Raji (cell line): ENCODE results near the gene MEAK7.

Experiments used
- POLR2A ChIP-seq: IDR thresholded peaks from 2 replicates; pipeline ENCODE4 v1.6.1; 2011; ENCODE audit warnings: low read depth, low read length, control low read depth; ENCODE audit not compliant: insufficient read depth

Gene MEAK7

DNA sequence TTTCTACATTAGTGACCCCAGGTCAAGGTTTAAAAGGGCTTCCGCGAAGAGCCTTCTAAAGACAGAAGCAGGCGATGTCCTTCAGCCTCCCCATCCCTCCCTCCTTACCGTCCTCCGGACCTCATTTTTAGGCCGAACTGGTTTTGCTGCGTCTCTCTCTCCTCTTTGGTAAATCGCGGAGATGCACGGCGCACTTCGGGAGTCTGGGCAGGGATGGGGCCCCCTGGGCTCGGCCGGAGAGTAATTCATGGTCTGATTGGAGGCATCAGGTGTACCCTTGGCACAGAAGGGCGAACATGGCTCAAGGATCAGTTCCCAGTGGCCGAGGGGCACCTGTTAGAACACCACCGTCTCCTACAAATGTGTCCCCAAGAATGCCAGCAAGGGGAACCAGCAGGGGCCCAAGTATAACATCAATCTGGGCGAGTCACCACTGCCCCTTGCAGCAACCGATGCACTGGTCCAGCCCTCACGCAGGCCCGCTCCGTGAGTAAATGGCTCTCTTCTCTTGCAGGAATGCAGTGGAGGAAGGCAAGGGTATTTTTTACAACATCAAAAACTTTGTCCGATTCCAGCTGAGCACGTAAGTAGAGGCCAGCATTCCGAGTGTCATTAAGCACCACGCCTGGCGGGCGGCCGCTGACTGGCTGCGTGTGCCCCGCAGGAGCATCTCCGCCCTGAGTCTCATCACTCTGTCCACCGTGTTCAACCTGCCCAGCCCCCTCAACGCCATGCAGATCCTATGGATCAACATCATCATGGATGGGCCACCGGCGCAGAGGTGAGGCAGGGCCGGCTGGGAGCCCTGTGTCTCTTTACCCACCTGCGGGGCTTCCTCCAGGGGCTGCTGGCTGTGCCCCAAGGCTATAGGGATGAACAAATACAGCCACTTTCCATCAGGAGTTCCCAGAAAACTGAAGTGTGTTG is 45.6 kb downstream of the MEAK7 start:
- TF ChIP-seq POLR2A: no peak

DNA sequence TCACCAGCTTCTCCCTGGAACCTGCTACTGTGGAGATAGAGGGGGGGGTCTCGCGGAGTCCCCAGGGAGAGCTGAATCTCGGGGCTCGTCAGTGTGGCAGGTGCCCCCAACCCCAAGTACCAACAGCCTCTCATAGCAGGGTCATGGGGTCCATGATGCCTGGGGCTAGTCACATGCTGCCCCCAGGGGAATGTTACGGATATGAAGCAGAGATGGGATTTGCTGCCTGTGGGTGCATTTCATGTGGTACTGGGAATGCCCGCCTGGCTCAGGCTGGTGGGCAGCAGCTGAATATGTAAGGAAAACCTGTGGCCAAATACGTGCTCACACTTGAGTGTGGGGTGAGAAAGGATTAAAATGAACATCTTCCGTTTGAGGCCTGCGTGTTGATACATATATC is 49.4 kb downstream of the MEAK7 start:
- TF ChIP-seq POLR2A: no peak
